IPS-18c (cell line): ENCODE data around the gene PIM3.
"Not testable (repeated sequence)": the region's sequence is repeated elsewhere in the genome, so short reads cannot be mapped to it uniquely, and the experiment has no call there.

Source experiments
- H3K4me3 ChIP-seq: 2 replicates; pipeline ENCODE4 v1.7.0; 2013; ENCODE audit warnings: low read depth, mild to moderate bottlenecking, low read length, moderate library complexity; ENCODE audit not compliant: insufficient read depth
- H3K9me3 ChIP-seq: one replicate; pipeline ENCODE4 v1.6.1; 2013; ENCODE audit warnings: mild to moderate bottlenecking, low read length, moderate library complexity; ENCODE audit not compliant: control insufficient read depth, insufficient read depth

The PIM3 gene

GRCh38 chr22:49968831-49969661 lies 8.5 kb downstream of the PIM3 start:
- Histone ChIP-seq H3K9me3 (no peaks in the 10 kb centered on the region), H3K4me3 (no peak overlapping the region)

GRCh38 chr22:49969751-49970527 lies 9.4 kb downstream of the PIM3 start:
- H3K9me3 ChIP-seq: no peaks in the 10 kb centered on the region
- no peak overlapping the region for H3K4me3 ChIP-seq

- no peaks in the 10 kb centered on the region for H3K9me3 ChIP-seq
- H3K4me3 ChIP-seq: peak overlapping the region; percentile 40
Observed at GRCh38 chr22:49970528-49971231, 10.1 kb downstream of the PIM3 start.

GRCh38 chr22:49971232-49972162 lies 10.9 kb downstream of the PIM3 start:
- Histone ChIP-seq H3K9me3 (no peaks in the 10 kb centered on the region), H3K4me3 (peak overlapping the region; percentile 46)

- H3K4me3 ChIP-seq: no peak overlapping the region
- H3K9me3 ChIP-seq: no peaks in the 10 kb centered on the region
Observed at GRCh38 chr22:49972163-49973017, 11.8 kb downstream of the PIM3 start.

- H3K4me3 ChIP-seq: no peak overlapping the region
- no peaks in the 10 kb centered on the region for H3K9me3 ChIP-seq
Observed at GRCh38 chr22:49973018-49973961, 12.7 kb downstream of the PIM3 start.

- Histone ChIP-seq H3K4me3 (no peak overlapping the region), H3K9me3 (no peaks in the 10 kb centered on the region)
Observed at GRCh38 chr22:49975543-49976389, 15.2 kb downstream of the PIM3 start.

GRCh38 chr22:49976439-49977175 lies 16.0 kb downstream of the PIM3 start:
- no peaks in the 10 kb centered on the region for H3K9me3 ChIP-seq
- H3K4me3 ChIP-seq: no peak overlapping the region

DNA sequence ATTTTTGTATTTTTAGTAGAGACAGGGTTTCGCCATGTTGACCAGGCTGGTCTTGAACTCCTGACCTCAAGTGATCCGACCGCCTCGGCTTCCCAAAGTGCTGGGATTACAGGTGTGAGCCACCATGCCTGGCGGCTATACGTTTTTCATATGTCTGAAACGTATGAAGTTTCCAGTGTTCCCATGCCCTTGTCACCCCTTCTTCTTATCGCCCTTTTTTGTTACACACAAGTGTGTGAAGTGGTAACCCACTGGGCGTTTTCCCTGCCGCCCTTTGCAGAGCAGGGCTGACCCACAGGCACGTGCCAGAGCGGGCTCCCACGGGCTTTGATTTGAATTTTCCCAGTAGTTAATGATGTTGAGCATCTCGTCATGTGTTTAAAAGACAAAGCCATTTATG lies 17.0 kb downstream of the PIM3 start:
- Histone ChIP-seq H3K9me3 (no peaks in the 10 kb centered on the region), H3K4me3 (no peak overlapping the region)

DNA sequence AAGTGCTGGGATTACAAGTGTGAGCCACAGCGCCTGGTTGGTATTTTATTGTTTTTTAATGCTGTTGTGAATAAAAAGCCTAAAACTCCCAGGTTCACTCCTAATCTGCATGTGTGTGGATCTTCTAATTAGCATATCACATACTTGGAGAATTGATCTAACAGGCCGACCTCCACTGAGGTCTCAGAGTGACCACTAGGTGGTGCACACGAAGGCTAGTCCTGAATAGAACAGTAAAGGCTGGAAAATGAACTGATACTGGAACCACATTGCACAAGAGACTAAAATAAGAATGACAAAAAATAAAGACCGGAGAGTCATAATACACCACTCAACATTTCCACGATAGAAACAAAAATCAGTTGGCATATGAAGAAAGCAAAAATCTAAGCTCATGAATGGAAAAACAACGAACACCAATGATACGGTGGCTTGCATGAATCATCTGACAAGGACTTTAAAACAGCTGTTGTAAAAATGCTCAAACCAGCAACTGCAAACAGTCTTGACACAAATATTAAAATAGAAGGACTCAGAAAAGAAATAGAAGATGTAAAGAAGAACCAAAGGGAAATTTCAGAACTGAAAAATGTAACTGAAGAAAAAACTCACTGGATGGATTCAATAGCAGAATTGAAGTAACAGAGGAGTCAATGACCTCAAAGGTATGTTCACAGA lies 19.2 kb downstream of the PIM3 start:
- no peaks in the 10 kb centered on the region for H3K9me3 ChIP-seq
- H3K4me3 ChIP-seq: no peak overlapping the region

GRCh38 chr22:49981799-49982198 lies 21.2 kb downstream of the PIM3 start:
- not testable (repeated sequence) for H3K9me3 ChIP-seq, H3K4me3 ChIP-seq

- Histone ChIP-seq H3K4me3 (no peak overlapping the region; the same call in 1 of the 2 replicates), H3K9me3 (no peaks in the 10 kb centered on the region)
Observed at GRCh38 chr22:49983148-49984042, 22.8 kb downstream of the PIM3 start.
